ENCODE measurements around the gene TFF3. TPM values are rescaled to one million over a fixed set of nuclear protein-coding genes. Genes with fewer than 3 reads are reported as not detected.

Gene TFF3
- total and polyA plus RNA-seq, 2 experiments from 2014 or later: 84.4 to 589 TPM

- no peak for TF ChIP-seq EZH2 (IDR thresholded peaks at IDR 0.05; ENCODE audit: borderline replicate concordance)
- TF ChIP-seq CTCF (IDR thresholded peaks at IDR 0.05; ENCODE audit: poor library complexity): no peak
- no peak for TF ChIP-seq EZH2phosphoT487 (IDR thresholded peaks at IDR 0.05; ENCODE audit: low read depth, severe bottlenecking, unreplicated experiment)
- H3K4me3 ChIP-seq: no peak overlapping the region
- no peaks in the 10 kb centered on the region for H3K27me3 ChIP-seq
- H3K4me2 ChIP-seq: no peak overlapping the region
- H3K4me1 ChIP-seq (ENCODE audit: insufficient read depth): no peaks in the 10 kb centered on the region
- DNase-seq (ENCODE audit: low spot score): no peak
- no peaks in the 10 kb centered on the region for H3K79me2 ChIP-seq
- no peak overlapping the region for H2AFZ ChIP-seq
- WGBS (ENCODE audit: low lambda C conversion rate, missing lambda C conversion rate): 92% methylated on average over 5 of the region's 5 CpGs
- H3K9me2 ChIP-seq (replicated peaks; ENCODE audit: insufficient read depth): no peaks in the 10 kb centered on the region
- H3K36me3 ChIP-seq (replicated peaks; ENCODE audit: insufficient read depth, low read depth): no peaks in the 10 kb centered on the region
- H3K27ac ChIP-seq: no peak overlapping the region
- H4K20me1 ChIP-seq (ENCODE audit: insufficient read depth, poor library complexity, severe bottlenecking): no peaks in the 10 kb centered on the region
- no peaks in the 10 kb centered on the region for H3K9me3 ChIP-seq (ENCODE audit: low read depth)
Measured at GRCh38 chr21:42288962-42289361, 26.2 kb downstream of the TFF3 start.

GRCh38 chr21:42287193-42288083, 27.8 kb downstream of the TFF3 start:
- Histone ChIP-seq H3K79me2 (no peaks in the 10 kb centered on the region), H3K27ac (no peak overlapping the region), H3K4me1 (ENCODE audit: insufficient read depth) (no peaks in the 10 kb centered on the region), H3K4me3 (no peak overlapping the region), H3K4me2 (no peak overlapping the region), H4K20me1 (ENCODE audit: insufficient read depth, poor library complexity, severe bottlenecking) (no peaks in the 10 kb centered on the region), H2AFZ (no peak overlapping the region), H3K36me3 (replicated peaks; ENCODE audit: insufficient read depth, low read depth) (no peaks in the 10 kb centered on the region), H3K9me3 (ENCODE audit: low read depth) (no peaks in the 10 kb centered on the region), H3K27me3 (no peaks in the 10 kb centered on the region), H3K9me2 (replicated peaks; ENCODE audit: insufficient read depth) (no peaks in the 10 kb centered on the region)
- no peak for DNase-seq (ENCODE audit: low spot score)
- WGBS (ENCODE audit: low lambda C conversion rate, missing lambda C conversion rate): 94% methylated on average over 36 of the region's 36 CpGs
- no peak for TF ChIP-seq EZH2phosphoT487 (IDR thresholded peaks at IDR 0.05; ENCODE audit: low read depth, severe bottlenecking, unreplicated experiment)
- TF ChIP-seq CTCF (IDR thresholded peaks at IDR 0.05; ENCODE audit: poor library complexity): no peak
- no peak for TF ChIP-seq EZH2 (IDR thresholded peaks at IDR 0.05; ENCODE audit: borderline replicate concordance)

- 90% methylated on average over 12 of the region's 12 CpGs for WGBS (ENCODE audit: low lambda C conversion rate, missing lambda C conversion rate)
- DNase-seq (ENCODE audit: low spot score): no peak
- Histone ChIP-seq H3K9me3 (ENCODE audit: low read depth) (no peaks in the 10 kb centered on the region), H3K9me2 (replicated peaks; ENCODE audit: insufficient read depth) (no peaks in the 10 kb centered on the region), H3K4me3 (no peak overlapping the region), H4K20me1 (ENCODE audit: insufficient read depth, poor library complexity, severe bottlenecking) (no peaks in the 10 kb centered on the region), H3K27ac (no peak overlapping the region), H2AFZ (no peak overlapping the region), H3K36me3 (replicated peaks; ENCODE audit: insufficient read depth, low read depth) (no peaks in the 10 kb centered on the region), H3K27me3 (no peaks in the 10 kb centered on the region), H3K4me2 (no peak overlapping the region), H3K79me2 (no peaks in the 10 kb centered on the region), H3K4me1 (ENCODE audit: insufficient read depth) (no peaks in the 10 kb centered on the region)
- TF ChIP-seq CTCF (IDR thresholded peaks at IDR 0.05; ENCODE audit: poor library complexity) (no peak), EZH2 (IDR thresholded peaks at IDR 0.05; ENCODE audit: borderline replicate concordance) (no peak), EZH2phosphoT487 (IDR thresholded peaks at IDR 0.05; ENCODE audit: low read depth, severe bottlenecking, unreplicated experiment) (no peak)
Measured at GRCh38 chr21:42286416-42286815, 28.8 kb downstream of the TFF3 start.
